Stimulated activated CD8-positive, alpha-beta memory T cell treated with anti-CD3 and anti-CD28 coated beads, Interleukin-2, amount 100 ng/mL, for 48 hours (primary cell): ENCODE measurements around the gene HPD.
"Not testable (repeated sequence)": the region's sequence is repeated elsewhere in the genome, so short reads cannot be mapped to it uniquely, and the experiment has no call there.

ENCODE experiments used
- DNase-seq, 2 donors: peaks; one replicate each; pipeline ENCODE4 v3.0.0-alpha.2; 2020; ENCODE audit warnings: low read depth in 2 of 2

Gene HPD

DNA sequence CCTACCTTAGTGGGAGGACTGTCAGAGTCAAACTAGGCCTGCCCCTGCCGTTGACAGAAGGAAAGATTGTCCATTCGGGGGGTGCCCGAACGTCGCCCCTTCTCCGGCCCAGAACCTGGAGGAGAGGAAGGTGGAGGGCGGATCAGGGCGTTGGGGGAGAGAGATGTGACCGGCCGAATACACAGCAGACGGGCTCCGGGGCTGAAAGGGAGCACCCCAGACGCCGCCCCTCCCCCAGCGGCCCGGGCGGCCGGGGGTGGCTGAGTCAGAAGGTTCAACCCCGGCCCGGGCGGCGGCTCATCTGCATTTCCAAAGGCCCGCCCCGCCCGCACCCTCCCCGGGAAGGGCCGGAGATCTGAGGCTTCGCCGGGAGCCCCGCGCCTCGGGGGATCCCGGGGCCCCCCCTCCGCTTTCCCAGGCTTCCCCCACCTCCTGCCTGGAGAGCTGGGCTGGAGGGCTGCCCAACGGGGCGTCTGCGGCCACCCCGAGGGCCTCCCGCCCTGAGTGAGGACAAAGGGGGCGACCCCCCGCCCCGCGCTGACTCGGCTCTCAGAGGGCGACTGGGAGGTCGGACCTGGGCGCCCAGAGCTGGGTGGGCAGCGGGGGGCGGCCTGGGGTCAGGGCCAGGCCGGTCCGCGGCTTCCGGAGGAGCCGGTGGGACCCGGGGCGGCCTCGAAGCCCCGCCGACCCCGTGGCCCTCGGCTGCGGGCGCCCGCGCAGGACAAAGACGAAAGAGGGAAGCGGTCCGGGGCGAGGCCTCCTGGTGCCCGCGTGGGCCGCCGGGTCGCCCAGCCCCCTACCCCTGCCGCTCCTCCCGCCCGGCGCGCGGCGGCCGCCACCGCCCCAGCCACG, 58.6 kb downstream of the HPD start:
- peak; percentile 79 to 84 for DNase-seq

DNA sequence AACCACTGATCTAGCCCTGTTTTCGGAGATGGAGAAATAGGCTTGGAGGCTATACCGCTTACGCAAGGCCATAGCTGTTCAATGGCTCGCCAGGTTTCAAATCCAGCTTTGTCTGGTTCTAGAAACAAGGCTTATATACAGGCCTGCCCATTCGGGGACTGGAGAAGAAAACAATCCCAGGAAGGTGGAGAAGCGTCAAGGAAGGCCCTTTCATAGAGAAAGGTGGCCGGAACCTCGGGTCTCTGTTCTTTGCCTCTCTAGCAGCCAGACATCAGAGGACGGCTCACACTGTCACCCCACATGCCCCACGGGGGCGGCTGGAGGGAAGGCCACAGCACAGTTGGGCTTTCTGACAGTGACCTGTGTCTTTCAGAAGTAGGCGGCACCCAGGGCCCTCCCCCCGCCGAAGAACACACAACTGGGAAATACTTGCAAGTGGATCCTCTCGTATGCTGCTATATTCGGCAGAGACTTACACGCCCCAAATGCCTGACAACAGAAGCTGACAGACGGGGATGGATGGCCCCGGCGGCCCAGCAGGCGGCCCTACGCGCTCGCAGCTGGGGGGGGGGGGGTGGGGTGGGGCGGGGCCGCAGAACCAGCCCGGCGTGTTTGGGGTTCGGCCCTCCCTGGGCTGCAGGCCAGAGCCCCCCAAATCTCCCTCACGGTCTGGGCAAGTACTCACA, 59.4 kb downstream of the HPD start:
- DNase-seq: no peak

DNA sequence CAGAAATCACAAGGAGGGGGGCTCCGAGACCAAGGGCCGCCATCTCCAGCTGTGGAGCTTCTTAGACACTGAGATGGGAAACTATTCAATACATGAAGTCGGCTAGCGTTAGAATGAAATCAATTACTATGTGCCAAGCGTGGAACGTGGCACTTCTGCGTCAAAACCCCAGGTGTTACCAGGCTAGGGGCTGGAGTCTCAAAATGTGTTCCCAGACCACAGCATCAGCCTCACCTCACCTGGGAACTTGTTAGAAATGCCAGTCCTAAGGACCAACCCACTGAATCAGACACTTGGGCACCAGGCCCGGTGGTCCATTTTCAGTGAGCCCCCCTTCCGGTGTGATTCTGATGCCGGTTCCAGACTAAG, 59.9 kb downstream of the HPD start:
- DNase-seq: no peak

DNA sequence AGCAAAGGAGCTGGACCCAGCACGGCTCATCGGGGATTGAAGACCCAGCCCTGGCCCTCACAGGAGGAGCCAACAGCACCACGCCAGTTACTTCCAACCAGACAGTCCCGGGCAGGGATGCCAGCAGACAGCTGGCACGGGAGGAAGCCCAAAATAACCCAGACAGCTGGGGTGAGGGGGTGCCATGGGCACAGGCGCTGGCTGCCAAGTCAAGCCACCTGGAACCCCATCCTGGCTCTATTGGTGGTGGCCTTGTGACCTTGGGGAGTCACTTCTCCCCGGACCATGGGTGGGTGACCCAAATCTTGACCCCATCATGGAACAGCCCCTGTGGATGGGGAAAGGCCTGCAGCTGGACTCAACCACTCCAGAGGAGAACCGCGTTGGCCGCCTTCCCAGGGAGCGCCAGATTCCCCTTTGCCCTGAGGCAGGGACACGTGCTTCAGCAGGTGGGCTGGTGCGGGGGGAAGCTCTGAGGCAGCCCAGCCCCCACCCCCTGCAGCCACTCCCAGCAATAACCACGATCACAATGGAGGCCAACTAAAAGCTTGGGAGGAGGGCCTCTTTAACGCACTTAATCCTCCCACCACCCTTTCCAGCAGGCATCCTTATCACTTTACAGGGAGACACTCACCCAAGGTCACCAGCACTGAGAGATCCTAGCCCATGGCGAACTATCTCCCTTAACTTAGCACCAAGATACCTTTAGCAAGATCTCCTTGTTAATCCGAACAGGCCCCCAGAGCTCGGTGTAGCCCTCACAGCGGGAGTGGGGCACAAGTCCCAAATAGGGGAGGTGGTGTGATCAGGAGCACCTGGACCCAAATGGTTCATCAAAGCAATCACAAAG, 60.5 kb downstream of the HPD start:
- DNase-seq: no peak

DNA sequence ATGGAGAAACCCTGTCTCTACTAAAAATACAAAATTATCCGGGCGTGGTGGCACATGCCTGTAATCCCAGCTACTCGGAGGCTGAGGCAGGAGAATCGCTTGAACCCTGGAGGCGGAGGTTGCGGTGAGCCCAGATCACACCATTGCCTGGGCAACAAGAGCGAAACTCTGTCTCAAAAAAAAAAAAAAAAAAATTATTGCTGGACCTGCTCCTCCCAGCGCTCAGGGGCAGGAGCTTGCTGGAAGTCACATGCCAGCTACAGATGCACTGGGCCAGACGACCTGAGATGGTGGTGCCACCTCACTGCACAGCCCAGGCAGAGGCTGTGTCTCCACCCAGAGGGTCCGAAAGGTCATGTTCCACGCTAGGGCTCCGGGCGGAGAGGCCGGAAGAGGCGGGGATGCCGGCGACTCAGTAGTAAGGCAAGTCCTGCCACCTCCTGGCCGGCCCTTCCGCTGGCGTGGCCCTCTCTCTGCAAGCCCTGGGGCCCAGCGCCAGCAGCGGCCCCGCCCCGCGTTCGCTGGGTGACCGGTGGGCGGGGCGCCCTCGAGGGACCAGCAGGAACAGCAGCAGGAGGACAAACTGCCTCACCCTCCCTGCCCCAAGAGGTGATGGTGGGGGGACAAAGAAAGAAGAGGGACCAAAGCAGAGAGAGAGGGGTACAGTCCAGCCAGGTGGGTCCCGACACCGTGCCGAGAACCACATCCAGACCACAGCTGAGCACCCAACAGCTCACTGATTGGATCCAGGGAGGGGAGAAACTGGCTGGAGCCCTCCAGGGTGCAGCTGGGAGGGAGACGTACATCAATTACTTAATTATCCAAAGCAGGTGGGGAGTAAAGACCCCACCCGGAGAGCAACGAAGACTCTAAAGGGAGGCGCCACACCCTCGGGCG, 61.6 kb downstream of the HPD start:
- DNase-seq: no peak

DNA sequence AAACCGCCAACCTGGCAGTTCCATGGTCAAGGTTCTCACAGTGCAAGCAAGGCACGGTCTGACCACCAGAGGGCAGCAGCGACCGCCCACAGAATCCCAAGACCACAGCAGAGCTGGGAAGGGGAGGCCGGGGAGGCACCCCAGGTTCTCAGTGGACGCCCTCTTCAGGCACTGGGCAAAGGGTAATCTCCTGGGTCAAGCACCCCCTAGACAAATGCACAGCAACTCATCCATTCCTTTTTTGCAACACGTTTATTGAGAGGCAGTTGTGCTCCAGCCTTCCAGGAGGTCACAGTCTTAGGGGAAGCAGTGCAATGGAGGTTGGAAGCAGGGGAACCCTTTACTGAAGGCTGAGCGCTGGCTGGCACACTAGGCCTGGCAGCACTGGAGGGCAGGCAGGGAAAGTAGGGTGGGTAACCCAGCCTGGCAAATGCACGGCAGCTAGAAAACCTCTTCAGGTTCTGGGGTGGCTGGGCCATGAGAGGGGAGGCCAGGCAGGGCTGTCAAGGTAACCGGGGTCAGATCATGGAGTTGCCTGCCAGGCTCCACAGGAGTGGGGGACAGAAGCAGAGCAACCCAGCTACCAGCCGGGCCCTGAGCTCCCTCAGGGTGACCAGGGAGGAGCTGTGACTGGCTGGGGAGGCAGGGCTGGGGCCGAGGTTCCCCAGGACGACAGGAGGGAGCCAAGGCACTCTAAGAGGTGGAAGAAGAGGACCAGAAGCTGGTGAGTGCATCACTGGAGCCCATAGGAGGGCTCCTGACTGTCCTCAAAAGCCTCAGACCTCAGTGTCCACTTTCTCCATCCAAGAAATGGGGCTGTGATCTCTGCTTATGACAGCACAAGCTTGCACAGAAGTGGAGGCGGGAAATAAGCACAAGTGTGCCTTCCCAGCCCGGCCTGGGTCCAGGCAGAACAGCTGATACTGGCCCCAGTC, 63.4 kb downstream of the HPD start:
- peak; percentile 72 to 80 for DNase-seq

DNA sequence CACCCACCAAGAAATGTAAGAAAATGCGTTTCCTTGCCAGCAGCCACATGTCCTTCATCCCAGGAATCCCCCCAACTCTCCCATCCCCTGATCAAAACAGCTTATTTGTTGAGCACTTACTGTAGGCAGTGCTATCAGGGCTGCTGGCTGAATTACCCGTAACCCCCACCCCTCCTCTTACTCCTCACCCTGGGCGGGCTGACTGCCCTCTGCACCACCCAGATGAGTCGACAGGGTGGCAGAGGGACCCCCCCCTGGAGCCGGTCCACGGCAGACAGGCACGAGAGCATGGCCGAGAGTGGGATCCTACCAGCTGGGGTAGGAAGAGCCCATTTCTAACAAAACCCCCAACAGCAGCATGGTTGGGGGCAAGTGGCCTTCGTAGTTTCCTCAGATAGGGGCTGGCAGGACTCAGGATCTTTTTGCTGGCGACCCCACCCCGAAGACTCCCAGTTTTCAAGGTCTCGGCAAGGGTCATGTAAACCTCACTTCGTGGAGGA, 64.1 kb downstream of the HPD start:
- DNase-seq: no peak

DNA sequence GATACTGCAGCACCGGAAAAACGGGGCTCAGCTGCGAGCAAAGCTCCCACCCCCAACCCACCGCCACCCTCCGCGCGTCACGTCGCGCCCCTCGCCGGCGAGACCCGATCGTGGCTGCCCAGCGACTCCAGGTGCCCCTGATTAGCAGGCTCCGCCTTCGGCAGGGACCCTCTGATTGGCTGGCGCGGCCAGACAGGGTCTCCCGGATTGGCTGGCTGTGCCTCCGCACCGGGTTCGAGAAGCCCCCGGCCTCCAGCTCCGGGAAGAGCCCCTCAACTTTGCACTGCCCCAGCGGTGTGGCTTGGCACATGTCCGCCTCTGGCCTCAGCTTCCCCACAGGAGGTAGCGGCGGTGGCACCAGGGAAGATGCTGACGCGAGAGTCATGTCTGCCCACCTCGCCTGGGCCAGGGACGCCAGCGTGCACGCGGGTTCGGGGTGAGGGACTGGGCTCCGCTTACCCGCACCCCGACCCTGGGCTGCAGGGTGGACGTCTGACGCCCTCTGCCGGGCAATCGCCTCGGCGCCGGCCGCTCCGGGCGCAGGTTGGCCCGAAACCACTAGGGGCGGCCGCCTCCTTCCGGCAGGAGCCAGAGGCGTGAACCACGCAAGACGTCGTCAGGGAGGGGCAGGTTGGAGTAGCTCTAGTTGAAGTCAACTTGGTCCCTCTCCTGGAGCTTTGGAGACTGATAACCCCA, 64.7 kb downstream of the HPD start:
- DNase-seq: peak; percentile 92 to 93

DNA sequence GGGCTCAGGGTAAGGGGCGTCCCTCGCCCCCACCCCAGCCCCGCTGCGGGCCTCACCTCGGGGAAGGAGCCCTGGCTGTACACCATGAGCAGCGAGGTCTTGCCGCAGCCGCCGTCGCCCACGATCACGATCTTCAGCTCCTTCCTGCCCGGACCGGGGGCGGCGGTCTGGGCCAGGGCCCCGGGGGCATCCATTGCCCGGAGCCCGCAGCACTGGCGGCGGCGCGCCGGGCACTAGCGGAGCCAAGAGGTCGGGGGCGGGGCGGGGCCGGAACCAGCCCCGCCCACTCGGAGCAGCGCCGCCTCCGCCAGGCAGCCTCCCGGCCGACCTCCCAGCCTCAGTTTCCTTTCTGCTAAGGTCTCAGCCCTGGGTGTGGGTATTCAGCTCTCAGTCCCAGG, 65.2 kb downstream of the HPD start, which contains the start of gene RHOF:
Gene RHOF (minus strand): TSS at position 249 of the 398 bp plus-strand sequence. CDS start 55 bp downstream, at position 194.
- peak in 1 of 2 donors; percentile 71 for DNase-seq

DNA sequence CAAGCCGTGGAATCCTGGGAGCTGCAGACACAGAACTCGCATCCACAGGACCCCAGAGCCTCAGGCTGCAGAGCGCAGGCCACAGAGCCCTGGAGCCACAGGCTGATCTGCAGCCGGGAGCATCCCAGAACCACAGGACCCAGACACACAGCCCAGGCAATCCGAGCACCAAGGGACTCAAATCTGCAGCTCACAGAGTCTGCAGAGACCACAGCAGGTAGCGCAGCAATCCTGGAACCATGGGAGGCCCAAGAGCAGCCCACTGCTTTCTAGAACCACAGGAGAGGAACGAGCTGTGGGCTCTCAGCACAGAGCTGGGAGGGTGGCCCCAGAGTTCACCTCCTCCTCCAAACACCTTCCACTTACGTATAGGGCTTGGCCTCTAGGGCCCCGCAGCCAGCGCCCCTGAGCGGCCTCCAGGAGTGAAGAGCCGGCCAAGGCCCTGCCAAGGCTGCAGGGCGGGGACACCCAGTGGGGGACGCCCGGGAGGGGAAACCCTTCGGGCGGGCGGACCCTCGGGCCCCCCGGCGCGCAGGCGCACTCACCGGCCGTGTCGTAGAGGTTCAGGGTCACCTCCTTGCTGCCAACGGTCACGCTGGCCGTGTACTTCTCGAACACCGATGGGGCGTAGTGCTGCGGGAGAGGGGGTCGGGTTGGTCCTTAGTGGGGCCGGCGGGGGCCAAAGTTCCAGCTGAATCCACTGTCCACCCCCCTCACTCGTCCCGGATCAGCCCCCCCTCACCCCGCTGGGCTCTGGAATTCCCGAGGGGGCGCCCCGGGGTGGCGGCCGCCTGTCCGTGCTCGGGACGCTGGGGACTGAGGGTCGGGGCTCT, 65.8 kb downstream of the HPD start:
- DNase-seq: peak in 1 of 2 donors; percentile 60

DNA sequence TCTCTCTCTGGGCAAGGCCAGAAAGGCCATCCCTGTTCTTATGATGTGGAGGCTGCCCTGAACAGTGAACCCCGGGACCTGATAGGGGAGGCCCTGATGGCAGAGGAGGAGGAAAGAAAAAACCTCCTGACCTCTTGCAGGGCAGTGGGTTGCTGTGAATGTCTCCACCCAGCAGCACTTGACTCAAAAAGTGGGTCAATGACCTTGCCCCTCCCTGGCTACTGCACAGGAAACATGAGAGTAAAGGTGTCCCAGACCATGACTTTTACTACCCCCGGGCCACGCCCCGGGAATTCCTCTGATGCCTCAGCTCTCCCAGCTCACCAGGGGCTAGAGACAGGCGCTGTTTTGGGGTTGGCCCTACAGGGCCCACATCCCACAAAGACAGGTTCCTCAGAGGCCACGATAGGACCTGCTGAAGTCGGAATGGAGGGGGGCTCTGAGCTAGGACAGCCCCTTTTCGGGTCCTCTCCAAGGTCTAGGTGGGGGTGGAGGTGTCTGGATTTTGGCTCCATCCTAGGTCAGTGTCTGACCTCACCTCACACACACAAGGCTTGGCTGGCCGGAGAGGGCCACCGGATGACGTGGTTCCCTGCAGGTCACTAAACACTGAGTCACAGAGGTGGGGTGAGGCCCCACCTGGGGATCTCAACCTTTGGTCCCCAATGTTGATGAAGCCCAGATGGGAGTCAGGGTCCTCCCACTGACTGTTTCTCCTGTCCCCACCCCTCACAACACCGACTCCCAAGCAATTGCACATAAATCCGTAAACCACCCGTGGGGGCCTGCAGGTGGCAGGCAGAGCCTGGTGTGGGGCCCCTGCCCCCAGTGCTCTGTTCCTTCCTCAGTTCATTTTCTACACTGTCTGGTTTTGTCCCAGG, 66.7 kb downstream of the HPD start:
- DNase-seq: no peak

DNA sequence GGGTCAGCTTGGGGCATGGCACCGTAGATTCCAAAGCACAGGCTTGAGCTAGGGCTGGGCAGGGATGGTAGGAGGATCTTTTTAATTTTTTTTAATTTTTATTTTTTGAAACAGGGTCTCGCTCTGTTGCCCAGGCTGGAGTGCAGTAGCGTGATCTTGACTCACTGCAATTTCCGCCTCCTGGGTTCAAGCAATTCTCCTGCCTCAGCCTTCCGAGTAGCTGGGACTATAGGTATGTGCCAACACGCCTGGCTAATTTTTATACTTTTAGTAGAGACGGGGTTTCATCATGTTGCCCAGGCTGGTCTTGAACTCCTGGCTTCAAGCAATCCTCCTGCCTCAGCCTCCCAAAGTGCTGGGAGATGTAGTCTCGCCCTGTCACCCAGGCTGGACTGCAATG, 67.9 kb downstream of the HPD start:
- not testable (repeated sequence) for DNase-seq

DNA sequence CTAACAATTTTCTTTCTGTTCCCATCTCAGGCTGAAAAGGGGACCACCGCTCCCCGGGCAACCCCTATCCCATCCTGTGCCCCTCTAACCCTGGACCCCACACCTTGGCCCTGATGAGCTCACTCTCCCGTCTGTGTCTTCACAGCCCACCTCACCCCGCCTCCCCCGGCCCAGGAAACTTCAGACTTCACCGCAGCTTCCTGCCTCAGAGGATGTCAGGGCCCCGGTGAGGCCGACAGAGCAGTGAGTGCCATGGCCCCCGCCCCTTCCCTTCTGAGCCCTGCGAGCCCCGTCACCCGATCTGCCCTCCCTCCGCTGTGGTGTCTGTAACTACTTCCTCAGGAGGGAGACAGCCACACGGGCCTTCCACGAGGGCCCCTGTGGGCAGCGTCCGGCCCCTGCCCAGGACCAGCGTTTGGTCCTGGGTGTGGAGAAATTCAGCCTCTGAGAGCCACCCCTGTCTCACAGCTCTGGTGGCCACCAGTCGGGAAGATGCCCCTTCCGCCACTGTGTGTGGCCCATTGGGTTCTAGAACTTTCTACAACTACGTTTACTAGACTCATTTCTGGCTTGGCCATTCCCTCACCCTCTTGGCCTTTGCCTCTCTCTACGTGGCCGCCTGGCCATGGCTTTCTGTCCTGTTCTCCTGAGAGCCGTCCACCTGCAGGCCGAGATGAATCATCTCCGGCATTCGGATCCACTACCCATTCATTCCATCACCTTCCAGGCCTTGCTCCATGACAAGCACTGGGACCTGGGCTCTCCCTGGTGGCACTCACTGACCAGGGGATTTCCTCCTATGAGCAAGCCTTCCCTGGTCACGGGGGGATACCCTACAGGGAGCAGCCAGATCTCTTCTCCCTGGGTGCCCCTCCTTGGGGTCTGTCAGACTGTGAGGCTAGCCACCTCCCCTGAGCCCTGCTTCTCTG, 68.6 kb downstream of the HPD start:
- peak; percentile 89 for DNase-seq
